Measurements from ENCODE around the gene MBIP. TPM values are rescaled to one million over a fixed set of nuclear protein-coding genes. Genes with fewer than 3 reads are reported as not detected.
"Not testable (repeated sequence)": the region's sequence is repeated elsewhere in the genome, so short reads cannot be mapped to it uniquely, and the experiment has no call there.

MBIP gene
- 10 to 100 TPM; 49.6 to 60.4 (median 58.4) TPM for polyA plus RNA-seq (ENCODE audit: insufficient read length in 4 of 4)

DNA sequence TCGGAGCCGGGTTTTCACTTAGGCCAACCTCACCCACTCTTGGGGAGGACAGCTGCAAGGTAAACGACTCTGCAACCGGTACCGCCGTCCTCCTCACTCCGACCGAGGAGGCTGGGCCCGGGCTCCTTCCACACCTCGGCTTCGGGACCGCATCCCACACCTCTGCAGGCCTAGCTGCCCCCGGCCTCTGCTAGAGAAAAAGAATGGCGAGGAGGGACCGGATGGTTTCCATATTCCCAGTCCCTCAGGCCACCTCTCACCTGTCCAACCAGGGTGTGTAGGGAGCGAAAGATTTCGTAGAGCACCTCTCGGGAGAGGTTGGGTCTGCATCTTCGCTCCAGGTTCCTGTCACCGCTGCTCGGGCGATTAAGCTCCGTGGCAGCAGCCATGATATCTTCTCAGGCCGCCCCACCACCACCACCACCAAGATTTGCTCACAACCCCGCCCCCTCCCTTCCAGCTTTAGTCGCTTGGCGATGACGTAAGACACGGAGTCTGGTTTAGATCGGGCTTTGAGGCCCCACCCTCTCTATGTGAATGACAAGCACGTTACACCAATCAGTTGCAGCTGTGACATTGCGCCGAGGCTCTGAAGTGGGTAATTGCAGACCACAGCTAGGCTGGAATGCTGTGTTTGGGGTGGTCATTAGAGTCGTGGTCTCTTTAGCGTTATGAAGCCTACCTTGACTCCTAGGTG, at the start of gene MBIP:
TSS of gene MBIP (minus strand) at position 438 of the 697 bp plus-strand sequence. CDS start at position 389, 49 bp downstream.
- DNase-seq (ENCODE audit: low read depth in 4 of 4, low spot score in 3 of 4), result peak; percentile 92 to 99 (median 98)

- DNase-seq (ENCODE audit: low read depth in 4 of 4, low spot score in 3 of 4), result no peak
These were observed 47.7 kb upstream of the MBIP start for GRCh38 chr14:36367985-36368774.

DNA sequence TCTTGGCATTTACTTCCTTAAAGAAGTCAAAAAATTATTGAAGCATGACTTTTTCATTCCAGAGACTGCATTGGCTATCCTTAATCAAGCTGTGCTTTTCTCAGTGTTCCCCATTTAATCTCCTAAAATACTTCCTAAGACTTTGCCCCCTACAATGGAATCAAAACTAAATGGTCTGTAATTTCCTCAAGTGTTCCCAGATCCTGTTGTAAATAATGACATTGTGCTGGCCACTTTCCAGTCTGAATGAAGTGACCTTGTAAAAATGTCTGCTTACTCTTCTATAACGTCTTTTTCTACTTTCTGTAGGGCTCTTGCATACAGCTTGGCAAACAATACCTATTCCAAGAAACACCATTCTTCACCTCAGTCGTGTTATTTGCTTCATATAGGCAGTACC, 45.3 kb upstream of the MBIP start:
- no peak for DNase-seq (ENCODE audit: low read depth in 4 of 4, low spot score in 3 of 4)

DNA sequence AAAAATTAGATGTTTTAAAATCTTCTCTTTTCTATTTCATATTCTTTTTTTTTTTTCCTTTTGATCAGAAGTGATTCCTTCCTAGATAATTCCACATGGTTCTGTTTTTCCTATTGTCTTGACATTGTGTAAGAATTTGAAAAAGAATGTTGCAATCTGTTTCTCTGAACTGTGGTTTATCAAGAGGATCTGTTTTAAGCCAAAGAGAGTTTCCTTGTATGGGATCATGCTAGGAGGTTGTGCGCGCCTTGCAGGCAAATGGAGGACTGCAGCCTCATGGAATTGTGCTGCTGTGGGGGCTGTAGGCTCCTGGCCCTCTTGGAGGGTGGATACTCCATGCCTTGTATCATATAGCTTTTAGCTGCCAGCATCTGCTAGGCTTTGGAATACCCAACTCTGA, 43.3 kb upstream of the MBIP start:
- no peak for DNase-seq (ENCODE audit: low read depth in 4 of 4, low spot score in 3 of 4)

- DNase-seq (ENCODE audit: low read depth in 4 of 4, low spot score in 3 of 4), result no peak
These were observed 42.2 kb upstream of the MBIP start for GRCh38 chr14:36362648-36363047.

GRCh38 chr14:36361210-36361853, 40.9 kb upstream of the MBIP start:
- DNase-seq (ENCODE audit: low read depth in 4 of 4, low spot score in 3 of 4), result no peak

DNA sequence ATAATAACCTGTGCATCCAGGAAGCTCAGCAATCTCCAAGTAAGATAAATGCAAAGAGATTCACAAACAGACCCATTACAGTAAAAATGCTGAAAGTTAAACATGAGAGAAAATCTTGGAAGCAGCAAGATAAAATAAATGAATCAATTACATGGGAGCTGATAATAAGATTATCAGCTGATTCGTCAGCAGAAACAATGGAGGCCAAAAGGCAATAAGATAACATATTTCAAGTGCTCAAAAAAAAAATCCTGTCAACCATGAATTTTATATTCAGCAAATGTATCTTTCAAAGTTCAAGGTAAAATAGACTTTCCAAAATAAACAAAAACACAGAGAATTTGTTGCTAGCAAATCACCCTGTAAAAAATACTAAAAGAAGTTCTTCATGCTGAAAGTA, 36.4 kb upstream of the MBIP start:
- no peak for DNase-seq (ENCODE audit: low read depth in 4 of 4, low spot score in 3 of 4)

DNA sequence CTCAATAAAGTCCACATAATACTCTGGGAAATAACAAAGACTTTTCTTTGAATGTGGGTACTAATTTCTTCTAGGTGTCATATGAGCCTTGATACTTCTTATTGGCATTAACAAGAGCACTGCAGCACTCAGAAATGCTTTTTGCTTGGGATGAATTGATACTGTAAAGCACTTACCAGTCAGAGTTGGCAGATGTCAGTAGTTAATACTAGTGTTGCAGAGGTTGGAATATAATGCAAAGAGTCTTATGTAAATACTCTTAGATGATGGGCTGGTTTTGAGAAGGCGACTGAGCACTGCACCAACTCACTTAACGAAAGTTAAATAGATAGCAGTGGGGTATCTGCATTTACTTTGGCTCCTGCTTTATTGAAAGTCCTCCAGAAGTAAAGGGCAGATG, 25.6 kb upstream of the MBIP start:
- no peak for DNase-seq (ENCODE audit: low read depth in 4 of 4, low spot score in 3 of 4)

- DNase-seq (ENCODE audit: low read depth in 4 of 4, low spot score in 3 of 4), result no peak
These were observed 23.8 kb upstream of the MBIP start for GRCh38 chr14:36344211-36344610.

DNA sequence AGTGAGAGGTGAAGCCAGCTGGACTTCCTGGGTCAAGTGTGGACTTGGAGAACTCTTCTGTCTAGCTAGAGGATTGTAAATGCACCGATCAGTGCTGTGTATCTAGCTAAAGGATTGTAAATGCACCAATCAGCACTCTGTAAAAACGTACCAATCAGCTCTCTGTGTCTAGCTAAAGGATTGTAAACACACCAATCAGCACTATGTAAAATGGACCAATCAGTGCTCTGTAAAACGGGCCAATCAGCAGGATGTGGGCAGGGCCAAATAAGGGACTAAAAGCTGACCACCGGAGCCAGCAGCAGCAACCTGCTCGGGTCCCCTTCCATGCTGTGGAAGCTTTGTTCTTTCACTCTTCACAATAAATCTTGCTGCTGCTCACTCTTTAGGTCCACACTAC, 21.4 kb upstream of the MBIP start:
- not testable (repeated sequence) for DNase-seq (ENCODE audit: low read depth in 4 of 4, low spot score in 3 of 4)

- DNase-seq (ENCODE audit: low read depth in 4 of 4, low spot score in 3 of 4), result no peak
These were observed 19.9 kb upstream of the MBIP start for GRCh38 chr14:36340276-36340890.

GRCh38 chr14:36339816-36340215, 19.4 kb upstream of the MBIP start:
- DNase-seq (ENCODE audit: low read depth in 4 of 4, low spot score in 3 of 4), result no peak

- no peak for DNase-seq (ENCODE audit: low read depth in 4 of 4, low spot score in 3 of 4)
These were observed 12.7 kb upstream of the MBIP start for GRCh38 chr14:36333119-36333518.

- DNase-seq (ENCODE audit: low read depth in 4 of 4, low spot score in 3 of 4), result not testable (repeated sequence)
These were observed 7.1 kb upstream of the MBIP start for GRCh38 chr14:36327573-36327972.

GRCh38 chr14:36325853-36326252, 5.4 kb upstream of the MBIP start:
- DNase-seq (ENCODE audit: low read depth in 4 of 4, low spot score in 3 of 4), result no peak

DNA sequence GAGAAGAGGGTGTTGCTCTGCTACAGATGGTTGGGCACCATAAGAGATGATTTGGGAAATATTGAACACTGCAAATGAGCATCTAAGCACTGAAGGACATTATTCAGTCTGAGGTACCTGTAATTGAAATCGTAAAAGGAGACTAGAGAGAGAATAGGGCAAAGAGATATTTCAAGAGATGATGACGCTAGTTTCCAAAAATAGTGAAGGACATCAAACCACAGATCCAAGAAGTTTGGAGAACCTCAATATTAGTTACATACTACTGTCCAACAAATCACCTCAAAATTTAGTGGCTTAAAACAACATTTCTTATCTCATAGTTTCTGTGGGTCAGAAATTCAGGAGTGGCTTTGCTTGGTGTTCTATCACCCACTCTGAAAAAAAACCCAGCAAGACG, 4.5 kb upstream of the MBIP start:
- DNase-seq (ENCODE audit: low read depth in 4 of 4, low spot score in 3 of 4), result no peak

DNA sequence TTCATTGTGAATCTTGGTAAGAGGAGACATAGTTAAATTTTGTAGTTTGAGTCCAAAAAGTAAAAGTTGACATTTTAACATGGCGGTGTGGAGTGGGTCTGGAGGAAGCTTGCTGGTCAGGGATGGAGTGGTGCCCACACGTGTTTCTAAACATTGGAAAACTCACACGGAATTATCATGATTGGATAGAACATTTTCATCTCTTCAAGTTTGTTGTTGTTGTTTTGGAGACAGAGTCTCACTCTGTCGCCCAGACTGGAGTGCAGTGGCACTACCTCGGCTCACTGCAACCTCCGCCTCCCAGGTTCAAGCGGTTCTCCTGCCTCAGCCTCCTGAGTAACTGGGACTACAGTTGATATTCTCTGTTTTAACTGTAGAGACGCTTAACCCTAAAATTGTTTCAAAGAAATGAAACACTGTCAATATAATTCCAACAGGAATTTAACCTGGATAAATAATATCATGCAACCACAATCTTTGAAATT, 502 bp upstream of the MBIP start:
- DNase-seq (ENCODE audit: low read depth in 4 of 4, low spot score in 3 of 4), result no peak

- DNase-seq (ENCODE audit: low read depth in 4 of 4, low spot score in 3 of 4), result peak in 2 of 4 donors; percentile 32 to 48
These were observed 588 bp downstream of the MBIP start for GRCh38 chr14:36319899-36320199.

DNA sequence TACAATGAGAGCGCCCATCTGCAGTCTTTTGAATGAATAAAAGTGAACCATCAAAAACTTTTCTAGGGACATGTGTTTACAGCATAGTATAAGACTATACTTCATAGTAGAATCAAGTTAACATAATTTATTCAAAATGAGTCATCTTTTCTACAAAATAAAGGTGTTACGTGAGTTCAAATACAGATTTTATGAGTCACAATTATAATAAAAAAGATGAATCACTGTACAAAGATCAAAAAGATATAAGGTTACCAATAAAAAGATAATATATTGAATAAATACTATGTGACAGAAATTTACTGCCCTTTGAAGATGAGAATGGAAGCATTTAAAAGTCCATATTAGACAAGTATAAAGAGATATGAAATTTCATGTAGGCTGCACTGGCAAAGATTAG, 2.8 kb downstream of the MBIP start:
- no peak for DNase-seq (ENCODE audit: low read depth in 4 of 4, low spot score in 3 of 4)

GRCh38 chr14:36316131-36316530, 4.3 kb downstream of the MBIP start:
- no peak for DNase-seq (ENCODE audit: low read depth in 4 of 4, low spot score in 3 of 4)

Measured in right renal pelvis (tissue), 4 donors.